GM19035 (cell line): ENCODE data around the gene PI4KA.
A peak's percentile ranks its signal among the peaks of the same experiment; 100 is the strongest.
"Not testable (repeated sequence)": the region's sequence is repeated elsewhere in the genome, so short reads cannot be mapped to it uniquely, and the experiment has no call there.

ENCODE experiments used
- ATAC-seq: cut with Tn5 transposase; IDR thresholded peaks from one replicate; pipeline ENCODE4 v1.9.1; 2021; ENCODE audit not compliant: unreplicated experiment

PI4KA gene

DNA sequence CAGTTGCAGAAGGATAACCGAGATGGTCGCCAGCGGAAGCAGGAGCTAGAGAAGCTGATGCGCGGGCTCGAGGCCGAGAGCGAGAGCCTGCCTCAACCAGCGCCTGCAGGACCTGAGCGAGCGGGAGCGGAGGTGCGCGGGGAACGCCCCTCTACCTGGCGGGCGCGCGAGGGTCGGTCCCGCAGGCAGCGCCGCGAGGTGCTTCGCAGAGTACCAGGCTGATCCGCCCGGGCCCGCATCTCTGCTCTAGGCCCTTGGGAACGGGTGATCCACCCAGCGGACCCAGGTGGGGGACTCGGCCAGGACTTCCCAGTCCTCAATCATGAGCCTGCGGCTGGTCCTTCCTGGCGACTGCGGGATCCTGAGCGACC lies 156.5 kb downstream of the PI4KA start:
- ATAC-seq = peak; percentile 11

DNA sequence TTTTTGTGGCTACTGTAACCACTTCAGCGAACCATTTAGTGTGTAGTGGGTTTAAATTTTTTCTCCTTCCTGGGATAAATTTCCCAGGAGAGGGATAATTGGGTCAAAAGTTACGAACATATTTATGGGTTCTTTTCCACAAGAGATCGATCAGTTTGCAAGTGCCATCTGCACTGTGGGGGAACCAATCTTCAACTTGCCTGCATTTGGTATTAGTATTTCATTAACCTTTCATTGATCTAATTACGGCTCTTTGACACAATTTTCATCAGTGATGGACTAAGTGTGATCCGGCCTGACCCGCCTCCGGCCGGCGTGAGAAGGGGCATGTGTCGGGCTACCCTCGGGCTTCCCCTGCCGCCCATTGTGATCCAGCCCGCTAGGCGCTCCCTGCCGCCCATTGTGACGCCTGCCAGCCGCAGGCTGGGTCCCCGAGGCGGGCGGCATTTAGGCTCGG lies 156.9 kb downstream of the PI4KA start:
- ATAC-seq = not testable (repeated sequence)

DNA sequence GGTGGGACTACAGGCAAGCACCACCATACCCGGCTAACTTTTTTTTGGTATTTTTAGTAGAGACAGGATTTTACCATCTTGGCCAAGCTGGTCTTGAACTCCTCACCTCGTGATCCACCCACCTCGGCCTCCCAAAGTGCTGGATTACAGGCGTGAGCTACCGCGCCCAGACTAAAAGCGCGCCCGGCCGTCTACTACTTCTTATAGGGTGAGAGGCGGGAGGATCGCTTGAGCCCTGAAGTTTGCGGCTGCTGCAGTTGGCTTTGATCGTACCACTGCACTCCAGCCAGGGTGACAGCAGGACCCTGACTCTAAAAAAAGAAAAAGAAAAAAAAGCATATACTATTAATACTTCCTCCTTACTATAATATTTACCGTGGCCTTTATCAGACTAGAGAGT lies 158.3 kb downstream of the PI4KA start:
- not testable (repeated sequence) for ATAC-seq

DNA sequence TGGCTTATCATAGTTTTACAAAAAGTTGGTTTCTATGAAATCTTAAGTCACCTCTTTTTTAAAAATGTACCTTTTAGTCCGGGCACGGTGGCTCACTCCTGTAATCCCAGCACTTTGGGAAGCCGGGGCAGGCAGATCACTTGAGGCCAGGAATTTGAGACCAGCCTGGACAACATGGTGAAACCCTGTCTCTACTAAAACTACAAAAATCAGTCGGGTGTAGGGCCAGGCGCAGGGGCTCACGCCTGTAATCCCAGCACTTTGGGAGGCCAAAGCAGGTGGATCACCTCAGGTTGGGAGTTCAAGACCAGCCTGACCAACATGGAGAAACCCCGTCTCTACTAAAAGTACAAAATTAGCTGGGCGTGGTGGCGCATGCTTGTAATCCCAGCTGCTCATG lies 158.8 kb downstream of the PI4KA start:
- not testable (repeated sequence) for ATAC-seq

DNA sequence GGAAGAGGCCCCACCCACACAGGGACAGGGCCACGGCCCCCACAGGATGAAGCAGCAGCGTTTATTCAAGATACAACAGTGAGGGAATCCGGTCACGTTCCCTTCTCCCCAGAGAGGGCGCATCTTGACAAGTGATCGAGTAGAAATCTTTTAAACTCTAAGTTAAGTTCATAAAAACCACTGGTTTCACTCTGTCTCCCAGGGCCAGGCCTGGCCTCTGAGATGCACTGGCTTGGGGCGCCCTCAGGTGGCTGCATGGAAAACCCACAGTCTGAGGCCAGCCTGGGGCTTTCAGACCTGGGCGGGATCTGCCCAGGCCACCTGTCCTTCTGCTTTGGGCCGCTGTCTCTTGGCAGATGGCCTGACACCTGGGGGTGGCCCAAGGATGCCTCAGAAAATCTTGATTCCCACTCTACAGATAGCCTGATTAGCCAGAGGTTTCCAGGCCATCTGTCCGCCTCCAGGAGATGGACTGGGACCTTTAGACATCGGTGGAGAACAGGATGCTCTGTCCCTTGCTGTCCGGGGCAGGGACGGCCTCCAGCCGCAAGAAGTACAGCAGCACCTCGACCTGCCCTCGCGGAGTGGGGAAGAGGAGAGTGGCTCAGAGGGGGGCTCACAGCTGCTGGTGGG lies 161.0 kb downstream of the PI4KA start:
- ATAC-seq = not testable (repeated sequence)

DNA sequence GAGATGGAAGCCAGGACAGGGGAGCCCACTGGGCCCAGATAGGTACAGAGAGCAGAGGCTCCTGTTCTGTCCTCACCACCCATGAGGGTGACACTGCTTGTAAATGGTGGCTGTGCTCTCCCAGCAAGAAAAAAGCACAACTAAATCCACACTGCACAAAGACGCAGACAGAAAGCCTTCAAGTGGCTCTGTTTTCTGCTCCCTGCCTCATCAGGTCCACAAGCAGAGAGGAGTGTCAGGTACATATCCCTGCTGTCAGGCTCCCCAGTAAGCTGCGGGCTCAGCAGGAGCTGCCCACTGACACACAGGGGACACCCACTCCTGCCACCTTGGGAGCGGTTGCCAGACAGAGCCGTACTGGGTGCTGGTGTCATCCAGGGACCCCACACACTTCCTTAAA lies 162.6 kb downstream of the PI4KA start:
- ATAC-seq = not testable (repeated sequence)

DNA sequence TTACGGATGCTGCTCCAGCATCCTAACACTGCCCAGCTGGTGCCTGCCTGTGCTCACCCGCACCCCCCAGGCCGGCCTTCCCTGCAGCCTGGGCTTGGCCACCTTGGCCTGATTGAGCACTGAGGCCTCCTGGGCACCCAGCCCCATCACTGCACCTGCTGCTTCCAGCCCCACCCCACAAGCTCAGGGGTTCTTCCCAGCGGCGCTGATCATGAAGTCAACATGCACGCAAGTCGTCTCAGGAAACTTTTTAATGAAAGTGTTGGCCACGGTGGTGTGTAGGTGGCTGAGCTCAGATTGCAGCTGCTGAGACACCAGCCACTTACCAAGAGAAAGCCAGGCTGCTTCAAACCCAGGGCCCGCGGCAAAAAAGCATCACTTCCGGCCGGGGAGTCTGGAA lies 163.4 kb downstream of the PI4KA start:
- not testable (repeated sequence) for ATAC-seq

DNA sequence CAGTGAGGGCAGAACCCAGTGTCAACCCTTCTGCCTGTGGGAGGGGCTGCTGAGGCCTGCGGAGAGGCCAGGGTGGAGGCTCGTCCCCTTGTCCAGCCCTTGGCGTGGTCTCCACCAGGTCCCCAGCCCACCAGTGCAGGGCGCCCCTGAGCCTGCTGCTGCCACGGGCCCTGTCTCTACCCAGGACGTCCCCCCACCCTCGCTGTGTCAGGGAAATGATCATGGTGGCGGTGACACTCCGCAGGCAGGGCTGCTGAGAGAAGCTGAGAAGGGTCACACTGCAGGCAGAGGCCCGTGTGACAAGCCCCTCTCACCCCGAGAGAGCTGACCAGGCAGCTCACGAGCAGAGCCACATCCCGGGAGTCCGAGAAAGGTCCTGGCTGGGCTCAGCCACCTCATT lies 164.4 kb downstream of the PI4KA start:
- not testable (repeated sequence) for ATAC-seq

DNA sequence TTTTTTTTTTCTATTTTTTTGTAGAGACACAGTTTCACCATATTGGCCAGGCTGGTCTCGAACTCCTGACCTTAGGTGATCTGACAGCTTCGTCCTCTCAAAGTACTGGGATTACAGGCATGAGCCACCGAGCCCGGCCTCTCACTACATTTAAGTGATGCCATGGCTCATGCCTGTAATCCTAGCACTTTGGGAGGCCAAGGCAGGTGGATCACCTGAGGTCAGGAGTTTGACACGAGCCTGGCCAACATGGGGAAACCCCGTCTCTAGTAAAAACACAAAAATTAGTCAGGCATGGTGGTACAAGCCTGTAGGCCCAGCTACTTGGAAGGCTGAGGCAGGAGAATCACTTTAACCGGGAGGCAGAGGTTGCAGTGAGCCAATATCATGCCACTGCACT lies 165.7 kb downstream of the PI4KA start:
- ATAC-seq = not testable (repeated sequence)

DNA sequence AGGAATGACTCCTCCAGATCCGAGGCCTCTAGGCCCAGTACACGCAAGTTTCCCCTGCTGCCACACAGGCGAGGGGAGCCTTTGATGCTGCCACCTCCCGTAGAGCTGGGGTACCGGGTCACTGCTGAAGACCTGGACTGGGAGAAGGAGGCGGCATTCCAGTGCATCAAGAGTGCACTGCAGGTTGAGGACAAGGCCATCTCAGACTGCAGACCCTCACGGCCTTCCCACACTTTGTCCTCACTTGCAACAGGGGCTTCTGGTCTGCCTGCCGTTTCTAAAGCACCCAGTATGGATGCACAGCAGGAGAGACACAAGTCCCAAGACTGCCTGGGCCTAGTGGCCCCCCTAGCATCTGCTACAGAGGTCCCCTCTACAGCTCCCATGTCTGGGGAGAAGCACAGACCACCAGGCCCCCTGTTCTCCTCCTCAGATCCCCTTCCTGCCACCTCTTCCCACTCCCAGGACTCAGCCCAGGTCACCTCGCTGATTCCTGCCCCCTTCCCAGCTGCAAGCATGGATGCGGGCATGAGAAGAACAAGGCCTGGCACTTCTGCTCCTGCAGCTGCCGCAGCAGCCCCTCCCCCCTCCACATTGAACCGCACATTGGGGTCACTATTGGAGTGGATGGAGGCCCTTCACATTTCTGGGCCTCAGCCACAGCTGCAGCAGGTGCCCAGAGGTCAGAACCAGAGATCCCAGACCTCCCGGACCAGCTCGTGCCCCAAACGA lies 167.9 kb downstream of the PI4KA start:
- not testable (repeated sequence) for ATAC-seq

DNA sequence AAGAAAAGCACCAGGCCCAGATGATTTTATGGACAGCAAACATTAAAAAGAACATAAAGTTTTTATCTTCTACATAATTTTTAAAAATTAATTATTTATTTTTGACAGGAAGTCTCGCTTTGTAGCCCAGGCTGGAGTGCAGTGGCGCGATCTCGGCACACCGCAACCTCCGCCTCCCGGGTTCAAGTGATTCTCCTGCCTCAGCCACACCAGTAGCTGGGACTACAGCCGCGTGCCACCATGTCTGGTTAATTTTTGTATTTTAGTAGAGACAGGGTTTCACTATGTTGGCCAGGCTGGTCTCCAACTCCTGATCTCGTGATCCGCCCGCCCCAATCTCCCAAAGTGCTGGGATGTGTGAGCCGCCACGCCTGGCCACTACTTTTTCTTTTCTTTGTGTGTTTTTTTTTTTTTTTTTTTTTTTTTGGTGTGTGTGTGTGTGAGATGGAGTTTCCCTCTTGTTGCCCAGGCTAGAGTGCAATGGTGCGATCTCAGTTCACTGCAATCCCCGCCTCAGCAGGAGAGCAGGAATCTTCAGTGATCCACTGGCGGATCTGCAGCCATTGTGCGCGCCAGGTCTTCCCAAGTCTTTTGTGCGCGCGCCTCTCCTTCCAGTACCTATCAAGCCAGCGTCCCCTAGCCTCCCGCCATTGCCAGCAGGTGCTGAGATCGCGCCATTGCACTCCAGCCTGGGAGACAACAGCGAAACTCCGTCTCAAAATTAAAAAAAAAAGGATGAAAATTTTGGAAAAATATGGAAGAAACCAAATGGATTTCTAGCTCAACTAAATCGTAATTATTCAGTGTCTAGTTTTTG lies 171.0 kb downstream of the PI4KA start:
- not testable (repeated sequence) for ATAC-seq

DNA sequence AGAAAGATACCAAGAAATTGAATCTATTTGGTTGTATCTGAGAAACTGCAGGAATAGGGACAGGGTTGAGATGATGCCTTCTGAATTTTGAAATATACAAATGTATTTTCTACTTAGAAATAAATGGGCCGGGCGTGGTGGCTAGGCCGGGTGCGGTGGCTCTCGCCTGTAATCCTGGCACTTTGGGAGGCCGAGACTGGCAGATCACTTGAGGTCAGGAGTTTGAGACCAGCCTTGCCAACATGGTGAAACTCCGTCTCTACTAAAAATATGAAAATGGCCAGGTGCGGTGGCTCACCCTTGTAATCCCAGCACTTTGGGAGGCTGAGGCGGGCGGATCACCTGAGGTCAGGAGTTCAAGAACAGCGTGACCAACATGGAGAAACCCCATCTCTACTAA lies 172.8 kb downstream of the PI4KA start:
- ATAC-seq = not testable (repeated sequence)

DNA sequence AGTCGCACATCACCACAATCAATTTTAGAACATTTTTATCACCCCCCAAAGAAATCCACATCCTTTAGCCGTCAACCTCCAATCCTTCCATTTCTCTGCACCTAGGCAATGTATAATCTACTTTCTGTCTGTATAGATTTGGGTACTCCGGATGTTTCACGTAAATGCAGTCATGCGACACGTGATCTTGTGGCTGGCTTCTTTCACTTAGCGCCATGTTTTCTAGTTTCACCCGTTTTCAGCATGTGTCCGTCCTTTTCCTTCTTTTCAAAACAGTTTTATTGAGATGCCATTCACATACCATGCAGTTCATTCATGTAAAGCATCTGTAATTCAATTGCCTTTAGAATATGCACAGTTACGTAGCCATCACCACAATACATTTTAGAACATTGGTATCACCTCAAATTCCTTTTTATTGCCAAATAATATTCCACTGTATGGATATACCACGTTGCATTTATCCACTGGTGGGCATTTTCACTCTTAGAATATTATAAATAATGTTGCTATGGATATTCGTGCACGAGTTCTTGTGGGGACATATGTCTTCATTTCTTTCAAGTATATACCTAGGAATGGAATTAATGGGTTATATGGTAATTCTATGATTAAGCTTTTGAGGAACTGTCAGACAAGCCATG lies 179.7 kb downstream of the PI4KA start:
- not testable (repeated sequence) for ATAC-seq

DNA sequence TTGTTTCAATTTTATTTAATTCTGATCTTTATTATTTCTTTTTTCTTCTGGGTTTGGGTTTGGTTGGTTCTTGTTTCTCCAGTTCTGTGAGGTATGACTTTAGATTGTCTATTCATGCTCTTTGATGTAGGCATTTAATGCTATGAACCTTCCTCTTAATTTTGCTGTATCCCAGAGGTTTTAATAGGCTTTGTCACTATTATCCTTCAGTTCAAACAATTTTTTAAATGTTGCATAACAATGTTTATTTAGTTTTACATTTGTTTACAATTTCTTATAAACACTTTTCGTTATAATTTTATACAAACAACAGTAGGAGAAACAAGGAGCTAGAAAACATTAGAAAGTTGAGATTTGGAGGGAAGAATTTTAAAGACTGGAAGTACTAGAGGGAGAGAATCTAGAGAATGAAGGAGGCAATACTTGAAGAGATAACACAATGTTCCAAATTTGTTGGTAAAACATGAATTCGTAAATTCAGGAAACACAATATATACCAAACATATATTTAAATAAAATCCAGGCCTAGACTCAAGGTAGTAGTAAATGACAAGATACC lies 180.8 kb downstream of the PI4KA start:
- no peak for ATAC-seq

DNA sequence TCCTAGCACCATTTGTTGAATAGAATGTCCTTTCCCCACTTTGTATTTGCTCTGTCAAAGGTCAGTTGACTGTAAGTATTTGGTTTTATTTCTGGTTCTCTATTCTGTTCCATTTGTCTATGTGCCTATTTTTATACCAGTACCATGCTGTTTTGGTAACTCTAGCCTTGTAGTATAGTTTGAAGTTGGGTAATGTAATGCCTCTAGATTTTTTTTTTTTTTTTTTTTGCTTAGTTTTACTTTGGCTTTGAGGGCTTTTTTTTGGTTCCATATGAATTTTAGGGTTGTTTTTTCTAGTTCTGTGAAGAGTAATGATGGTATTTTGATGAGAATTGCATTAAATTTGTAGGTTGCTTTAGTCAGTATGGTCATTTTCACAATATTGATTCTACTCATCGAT lies 183.0 kb downstream of the PI4KA start:
- ATAC-seq = not testable (repeated sequence)

DNA sequence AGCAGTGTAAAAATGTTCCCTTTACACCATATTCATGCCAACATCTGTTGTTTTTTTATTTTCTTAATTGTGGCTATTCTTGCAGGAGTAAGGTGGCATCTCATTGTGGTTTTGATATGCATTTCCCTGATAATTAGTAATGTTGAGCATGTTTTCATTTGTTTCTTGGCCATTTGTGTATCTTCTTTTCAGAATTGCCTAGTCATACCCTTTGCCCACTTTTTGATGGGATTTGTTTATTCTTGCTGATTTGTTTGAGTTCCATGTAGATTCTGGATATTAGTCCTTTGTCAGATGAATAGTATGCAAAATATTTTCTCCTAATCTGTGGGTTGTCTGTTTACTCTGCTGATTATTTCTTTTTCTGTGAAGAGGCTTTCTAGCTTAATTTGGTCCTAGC lies 183.6 kb downstream of the PI4KA start:
- ATAC-seq = no peak

DNA sequence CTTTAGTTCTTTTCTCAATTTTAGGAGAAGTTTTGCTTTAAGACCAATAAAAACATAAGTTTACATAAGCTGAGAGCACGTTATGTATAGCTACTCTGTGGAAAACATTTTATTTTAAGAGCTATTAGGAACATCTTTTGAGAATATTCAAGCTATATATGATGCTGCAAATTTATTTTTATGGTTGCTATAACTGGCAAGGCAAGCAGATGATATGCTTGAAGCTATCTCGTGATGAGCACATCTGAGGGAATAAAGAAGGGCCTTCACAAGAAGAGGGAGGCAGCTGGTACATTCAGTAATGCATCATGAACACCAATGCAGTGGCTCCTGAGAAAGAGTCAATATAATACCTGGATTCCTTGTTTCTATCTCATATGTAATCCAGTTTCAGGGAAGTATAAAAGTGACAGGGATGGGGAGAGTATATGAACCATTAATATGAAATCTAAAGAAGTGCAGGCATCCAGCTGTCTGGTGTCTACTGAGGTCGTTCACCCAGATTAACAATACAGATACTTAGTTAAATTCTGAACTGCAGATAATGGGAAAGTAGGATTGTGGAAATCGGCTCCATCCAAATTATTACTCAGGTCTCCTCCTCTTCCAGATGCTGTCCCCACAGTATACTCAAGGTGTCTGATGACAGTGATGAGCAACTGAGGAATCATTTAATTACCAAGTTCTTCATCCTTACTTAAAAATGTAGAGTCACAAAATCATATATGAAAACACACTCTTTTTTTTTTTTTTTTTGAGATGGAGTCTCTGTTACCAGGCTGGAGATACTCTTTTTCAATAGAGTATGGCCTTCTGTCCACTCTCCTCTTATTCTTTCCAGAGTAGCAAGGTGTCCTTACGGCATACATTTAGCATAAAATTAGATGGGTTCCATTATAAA lies 185.1 kb downstream of the PI4KA start:
- ATAC-seq = no peak

DNA sequence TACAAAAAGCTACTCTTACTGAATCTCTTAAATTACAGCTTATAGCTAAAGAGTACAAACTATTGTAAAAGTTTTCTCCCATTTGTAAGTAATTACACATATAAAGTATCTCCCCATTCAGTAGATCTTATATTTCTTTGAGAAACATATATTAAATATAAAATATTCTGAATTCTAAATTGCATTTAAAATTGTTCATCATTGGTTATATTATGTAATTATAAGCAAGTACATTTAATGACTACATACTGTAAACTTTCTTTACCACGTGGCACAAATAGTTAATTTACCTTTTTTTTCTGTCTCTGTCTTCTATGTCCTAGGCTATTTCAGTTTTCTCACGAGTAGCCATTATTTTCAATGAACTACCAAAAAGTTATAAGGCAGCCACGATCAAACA lies 185.9 kb downstream of the PI4KA start:
- no peak for ATAC-seq

DNA sequence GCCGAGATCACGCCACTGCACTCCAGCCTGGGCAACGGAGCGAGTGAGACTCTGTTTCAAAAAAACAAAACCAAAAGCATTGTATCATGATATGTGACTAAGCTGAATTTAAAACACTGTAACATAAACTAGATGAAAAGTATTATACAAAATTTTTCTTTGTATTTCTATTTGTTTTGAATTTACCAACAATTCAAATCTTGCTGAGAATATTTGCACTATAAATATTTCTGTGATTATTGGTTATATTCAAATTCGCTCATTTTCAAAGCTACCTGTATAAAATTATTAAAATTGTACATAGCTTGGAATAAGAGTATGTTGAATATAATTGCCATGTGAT lies 186.6 kb downstream of the PI4KA start:
- ATAC-seq = no peak
